ENCODE measurements around the gene IMPG2. TPM values are rescaled to one million over a fixed set of nuclear protein-coding genes. Genes with fewer than 3 reads are reported as not detected.

Gene IMPG2
- total and polyA plus RNA-seq, 2 donors (not counting 1 experiment from before 2014, with no cell fraction given): 0.21 to 0.44 TPM

DNA sequence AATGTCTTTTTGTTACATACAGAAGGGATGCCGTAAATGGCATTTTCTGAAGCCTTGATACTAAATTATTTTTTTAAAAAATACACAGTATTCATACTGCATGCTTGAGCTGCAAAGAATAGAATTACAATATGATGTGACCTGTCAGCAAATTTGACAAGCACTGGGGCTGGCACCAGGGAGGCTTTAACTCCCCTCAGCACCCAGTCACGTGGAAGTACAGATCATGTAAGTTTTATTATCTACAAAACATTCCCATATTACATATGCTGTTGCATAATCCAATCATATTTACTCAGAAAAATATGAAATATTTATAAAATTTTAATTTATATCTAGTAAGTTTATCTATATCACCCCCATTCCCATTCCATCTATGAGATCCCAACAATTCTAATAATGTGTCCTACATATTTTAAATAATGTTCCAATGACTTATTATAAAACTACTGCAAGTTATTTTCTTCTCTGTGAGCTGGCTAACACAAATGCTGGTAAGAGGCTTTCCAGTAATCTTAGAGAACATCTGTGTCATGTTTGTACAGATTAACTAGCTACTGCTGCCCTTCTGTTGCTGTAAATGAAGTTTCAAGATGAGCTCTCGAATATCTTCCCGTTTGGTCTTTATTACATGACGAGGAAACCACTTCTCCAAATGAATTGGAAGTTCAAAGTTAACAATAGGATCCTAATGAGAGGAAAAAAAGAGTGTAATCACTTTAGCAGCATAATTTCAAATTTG, 5.2 kb upstream of the IMPG2 start:
- Mint-ChIP-seq H3K4me3 (no peak overlapping the region), H3K27me3 (no peaks in the 10 kb centered on the region), H3K27ac (no peak overlapping the region), H3K4me1 (no peaks in the 10 kb centered on the region), H3K9me3 (ENCODE audit: insufficient read depth) (no peaks in the 10 kb centered on the region)
- WGBS (ENCODE audit: insufficient coverage): no CpG with 5 or more reads among the region's 5 CpGs
- ATAC-seq (ENCODE audit: low read depth): no peak
- Histone ChIP-seq H2AFZ (ENCODE audit: insufficient read depth, low read depth, low read length, poor library complexity, severe bottlenecking) (no peak overlapping the region), H3K79me2 (ENCODE audit: control insufficient read depth, insufficient read depth, low read length) (no peaks in the 10 kb centered on the region), H3K4me1 (ENCODE audit: control insufficient read depth in 2 of 2, insufficient read depth in 2 of 2, low read length in 2 of 2) (no peaks in the 10 kb centered on the region), H3K4me3 (ENCODE audit: control extremely low read depth in 1 of 5, extremely low read depth in 1 of 5, insufficient read depth in 1 of 5, low read depth in 2 of 5, low read length in 4 of 5) (no peak overlapping the region), H3K27ac (ENCODE audit: low read length in 2 of 2) (no peak overlapping the region), H3K9me3 (ENCODE audit: control extremely low read depth in 1 of 3, control insufficient read depth in 2 of 3, insufficient read depth in 1 of 3, low read length in 2 of 3) (no peaks in the 10 kb centered on the region), H3K27me3 (replicated peaks in 1 of 4; ENCODE audit: control extremely low read depth in 1 of 4, control insufficient read depth in 3 of 4, insufficient read depth in 4 of 4, low read length in 3 of 4) (no peaks in the 10 kb centered on the region), H4K20me1 (ENCODE audit: control insufficient read depth, insufficient read depth, low read length, poor library complexity, severe bottlenecking) (no peaks in the 10 kb centered on the region), H3K36me3 (replicated peaks in 1 of 2; ENCODE audit: control extremely low read depth in 1 of 2, control insufficient read depth in 1 of 2, extremely low read depth in 1 of 2, insufficient read depth in 2 of 2, low read length in 1 of 2) (peaks cover 7 to 21% of the 10 kb centered on the region in 2 experiments), H3K9ac (ENCODE audit: low read length) (no peak overlapping the region), H3K4me2 (replicated peaks; ENCODE audit: low read depth, low read length, poor library complexity, severe bottlenecking) (no peak overlapping the region)
- DNase-seq: no peak
- intact Hi-C loops (cut with micrococcal nuclease): no loop called here
- TF ChIP-seq EZH2 (IDR thresholded peaks at IDR 0.05; ENCODE audit: borderline replicate concordance, insufficient read depth, low read depth, low read length, poor library complexity, severe bottlenecking): no peak
- TF ChIP-seq, protein P1, sequence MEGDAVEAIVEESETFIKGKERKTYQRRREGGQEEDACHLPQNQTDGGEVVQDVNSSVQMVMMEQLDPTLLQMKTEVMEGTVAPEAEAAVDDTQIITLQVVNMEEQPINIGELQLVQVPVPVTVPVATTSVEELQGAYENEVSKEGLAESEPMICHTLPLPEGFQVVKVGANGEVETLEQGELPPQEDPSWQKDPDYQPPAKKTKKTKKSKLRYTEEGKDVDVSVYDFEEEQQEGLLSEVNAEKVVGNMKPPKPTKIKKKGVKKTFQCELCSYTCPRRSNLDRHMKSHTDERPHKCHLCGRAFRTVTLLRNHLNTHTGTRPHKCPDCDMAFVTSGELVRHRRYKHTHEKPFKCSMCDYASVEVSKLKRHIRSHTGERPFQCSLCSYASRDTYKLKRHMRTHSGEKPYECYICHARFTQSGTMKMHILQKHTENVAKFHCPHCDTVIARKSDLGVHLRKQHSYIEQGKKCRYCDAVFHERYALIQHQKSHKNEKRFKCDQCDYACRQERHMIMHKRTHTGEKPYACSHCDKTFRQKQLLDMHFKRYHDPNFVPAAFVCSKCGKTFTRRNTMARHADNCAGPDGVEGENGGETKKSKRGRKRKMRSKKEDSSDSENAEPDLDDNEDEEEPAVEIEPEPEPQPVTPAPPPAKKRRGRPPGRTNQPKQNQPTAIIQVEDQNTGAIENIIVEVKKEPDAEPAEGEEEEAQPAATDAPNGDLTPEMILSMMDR (IDR thresholded peaks at IDR 0.05): no peak
- POLR2A ChIA-PET: no interaction called here
- CTCF ChIA-PET: interaction anchor here (0.6 to 1.1 kb wide), 2 partner anchors 19 to 341 kb away, joined by 3 to 4 read pairs; no protein-coding TSS in a partner anchor

DNA sequence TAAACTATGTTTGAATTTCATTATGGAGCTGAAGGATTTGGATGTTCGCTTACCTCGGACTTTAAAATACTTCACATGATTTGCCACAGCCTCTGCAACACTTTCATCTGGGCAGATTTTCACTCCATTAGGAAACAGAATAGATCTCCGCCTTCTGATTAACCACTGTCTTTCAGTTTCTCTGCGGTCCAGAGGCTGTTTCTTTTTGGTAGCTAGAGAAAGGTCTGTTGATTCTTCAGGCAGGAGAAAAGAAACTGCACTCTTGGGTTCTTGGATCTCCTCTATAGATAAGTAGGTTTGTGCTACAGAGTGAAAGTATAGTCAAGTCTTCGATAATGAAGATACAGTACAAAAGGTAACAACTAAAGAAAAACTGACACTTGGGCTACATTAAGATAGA, 844 bp downstream of the IMPG2 start:
- H3K9ac ChIP-seq (ENCODE audit: low read length): no peak overlapping the region
- no peak overlapping the region for H3K4me3 ChIP-seq (ENCODE audit: control extremely low read depth in 1 of 5, extremely low read depth in 1 of 5, insufficient read depth in 1 of 5, low read depth in 2 of 5, low read length in 4 of 5)
- no peak overlapping the region for H3K4me3 Mint-ChIP-seq
- ChIA-PET CTCF (no interaction called here), POLR2A (no interaction called here)
- no peak overlapping the region for H3K4me2 ChIP-seq (replicated peaks; ENCODE audit: low read depth, low read length, poor library complexity, severe bottlenecking)
- H3K4me1 Mint-ChIP-seq: no peaks in the 10 kb centered on the region
- H3K36me3 ChIP-seq (replicated peaks in 1 of 2; ENCODE audit: control extremely low read depth in 1 of 2, control insufficient read depth in 1 of 2, extremely low read depth in 1 of 2, insufficient read depth in 2 of 2, low read length in 1 of 2): no peaks in the 10 kb centered on the region
- ATAC-seq (ENCODE audit: low read depth): no peak
- 100% methylated on average over 1 of the region's 5 CpGs for WGBS (ENCODE audit: insufficient coverage)
- no peaks in the 10 kb centered on the region for H3K4me1 ChIP-seq (ENCODE audit: control insufficient read depth in 2 of 2, insufficient read depth in 2 of 2, low read length in 2 of 2)
- TF ChIP-seq, protein P1 (IDR thresholded peaks at IDR 0.05): no peak
- no peak for TF ChIP-seq EZH2 (IDR thresholded peaks at IDR 0.05; ENCODE audit: borderline replicate concordance, insufficient read depth, low read depth, low read length, poor library complexity, severe bottlenecking)
- H3K27ac ChIP-seq (ENCODE audit: low read length in 2 of 2): no peak overlapping the region
- no peaks in the 10 kb centered on the region for H3K27me3 Mint-ChIP-seq
- intact Hi-C loops (cut with micrococcal nuclease): no loop called here
- H3K79me2 ChIP-seq (ENCODE audit: control insufficient read depth, insufficient read depth, low read length): no peaks in the 10 kb centered on the region
- H3K9me3 ChIP-seq (ENCODE audit: control extremely low read depth in 1 of 3, control insufficient read depth in 2 of 3, insufficient read depth in 1 of 3, low read length in 2 of 3): no peaks in the 10 kb centered on the region
- no peak for DNase-seq
- H3K27ac Mint-ChIP-seq: no peak overlapping the region
- no peaks in the 10 kb centered on the region for H3K27me3 ChIP-seq (replicated peaks in 1 of 4; ENCODE audit: control extremely low read depth in 1 of 4, control insufficient read depth in 3 of 4, insufficient read depth in 4 of 4, low read length in 3 of 4)
- no peaks in the 10 kb centered on the region for H3K9me3 Mint-ChIP-seq (ENCODE audit: insufficient read depth)
- no peaks in the 10 kb centered on the region for H4K20me1 ChIP-seq (ENCODE audit: control insufficient read depth, insufficient read depth, low read length, poor library complexity, severe bottlenecking)
- no peak overlapping the region for H2AFZ ChIP-seq (ENCODE audit: insufficient read depth, low read depth, low read length, poor library complexity, severe bottlenecking)
